GM21447 (cell line): ENCODE data around the gene IL2RA.
"Not testable (repeated sequence)": the region's sequence is repeated elsewhere in the genome, so short reads cannot be mapped to it uniquely, and the experiment has no call there.

ENCODE experiments used
- ATAC-seq: cut with Tn5 transposase; IDR thresholded peaks from one replicate; pipeline ENCODE4 v1.9.1; 2021; ENCODE audit not compliant: unreplicated experiment

Gene IL2RA

GRCh38 chr10:6062101-6062771, at the start of gene IL2RA:
Gene IL2RA, minus strand, starts transcription at chr10:6062367. Its CDS starts 216 bp downstream, at chr10:6062151.
- ATAC-seq: no peak

GRCh38 chr10:6110136-6110535, 48.0 kb upstream of the IL2RA start:
- ATAC-seq: no peak

- no peak for ATAC-seq
Observed at GRCh38 chr10:6109444-6109775, 47.2 kb upstream of the IL2RA start.

GRCh38 chr10:6108631-6109443, 46.7 kb upstream of the IL2RA start:
- ATAC-seq: no peak

GRCh38 chr10:6108072-6108471, 45.9 kb upstream of the IL2RA start:
- ATAC-seq: no peak

GRCh38 chr10:6107616-6108015, 45.4 kb upstream of the IL2RA start:
- ATAC-seq: not testable (repeated sequence)

GRCh38 chr10:6103591-6103990, 41.4 kb upstream of the IL2RA start:
- ATAC-seq: no peak

- ATAC-seq: no peak
Observed at GRCh38 chr10:6102128-6102527, 40.0 kb upstream of the IL2RA start.

- no peak for ATAC-seq
Observed at GRCh38 chr10:6101181-6101580, 39.0 kb upstream of the IL2RA start.

- ATAC-seq: no peak
Observed at GRCh38 chr10:6100370-6100769, 38.2 kb upstream of the IL2RA start.

- no peak for ATAC-seq
Observed at GRCh38 chr10:6098156-6098555, 36.0 kb upstream of the IL2RA start.

- no peak for ATAC-seq
Observed at GRCh38 chr10:6097063-6097462, 34.9 kb upstream of the IL2RA start.

- no peak for ATAC-seq
Observed at GRCh38 chr10:6095810-6096570, 33.8 kb upstream of the IL2RA start.

GRCh38 chr10:6092731-6093130, 30.6 kb upstream of the IL2RA start:
- ATAC-seq: no peak

GRCh38 chr10:6091630-6092029, 29.5 kb upstream of the IL2RA start:
- ATAC-seq: no peak

- ATAC-seq: no peak
Observed at GRCh38 chr10:6089334-6090219, 27.4 kb upstream of the IL2RA start.

GRCh38 chr10:6088721-6089333, 26.7 kb upstream of the IL2RA start, which contains the start of gene RBM17:
Gene RBM17, plus strand, starts transcription at chr10:6089034. Its CDS starts 8,032 bp downstream, at chr10:6097066.
- peak; percentile 84 for ATAC-seq

- ATAC-seq: no peak
Observed at GRCh38 chr10:6086375-6087233, 24.4 kb upstream of the IL2RA start.
